GM12891 (cell line): Measurements from ENCODE around the gene RHOB.
"Not testable (repeated sequence)": the region's sequence is repeated elsewhere in the genome, so short reads cannot be mapped to it uniquely, and the experiment has no call there.

ENCODE experiments used
- DNase-seq: peaks from one replicate; pipeline ENCODE4 v3.0.0; 2011; ENCODE audit warnings: low spot score; ENCODE audit not compliant: insufficient read length
- FAIRE-seq: peaks from 2 replicates; lab custom pipeline; 2011; peaks lifted over from hg19 to GRCh38; lab: Jason Lieb, UNC
- PAX5 ChIP-seq: IDR thresholded peaks from 2 replicates; pipeline ENCODE4 v1.6.1; 2011; ENCODE audit warnings: low read length, moderate library complexity, mild to moderate bottlenecking; ENCODE audit not compliant: insufficient read depth, severe bottlenecking
- POLR2A ChIP-seq: IDR thresholded peaks from 2 replicates; pipeline ENCODE4 v1.6.1; 2011; ENCODE audit warnings: low read depth, low read length, control low read depth
- POLR2AphosphoS5 ChIP-seq: IDR thresholded peaks from 2 replicates; pipeline ENCODE4 v1.6.1; 2011; ENCODE audit warnings: low read depth, low read length, control low read depth
- POU2F2 ChIP-seq: IDR thresholded peaks from 2 replicates; pipeline ENCODE4 v1.6.1; 2011; ENCODE audit warnings: low read depth, mild to moderate bottlenecking, control low read depth, low read length, moderate library complexity
- SPI1 ChIP-seq: IDR thresholded peaks from 2 replicates; pipeline ENCODE4 v1.6.1; 2011; ENCODE audit warnings: low read depth, low read length, control low read depth
- TAF1 ChIP-seq: IDR thresholded peaks from 2 replicates; pipeline ENCODE4 v1.6.1; 2011; ENCODE audit warnings: low read depth, low read length, control low read depth

Gene RHOB

DNA sequence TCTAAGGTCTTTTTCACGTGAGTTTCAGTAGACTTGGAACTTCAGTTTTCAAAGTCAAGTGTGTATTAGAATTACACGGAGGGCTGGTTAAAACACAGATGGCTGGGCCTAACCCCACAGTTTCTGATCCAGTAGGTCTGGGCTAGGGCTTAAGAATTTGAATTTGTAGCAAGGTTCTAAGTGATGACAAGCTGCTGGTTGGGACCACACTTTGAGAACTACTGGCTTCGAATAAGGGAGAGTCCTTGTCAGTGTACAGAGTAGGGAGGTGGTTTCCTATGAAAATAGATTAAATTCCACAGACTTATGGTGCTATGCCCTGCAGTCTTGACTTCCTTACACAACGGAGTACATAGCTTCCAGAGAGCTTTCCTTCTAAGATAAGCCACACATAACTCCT is 4.5 kb downstream of the RHOB start:
- FAIRE-seq (no peak), DNase-seq (no peak)
- TF ChIP-seq PAX5 (no peak), POU2F2 (no peak), TAF1 (no peak), SPI1 (no peak), POLR2A (no peak), POLR2AphosphoS5 (no peak)

DNA sequence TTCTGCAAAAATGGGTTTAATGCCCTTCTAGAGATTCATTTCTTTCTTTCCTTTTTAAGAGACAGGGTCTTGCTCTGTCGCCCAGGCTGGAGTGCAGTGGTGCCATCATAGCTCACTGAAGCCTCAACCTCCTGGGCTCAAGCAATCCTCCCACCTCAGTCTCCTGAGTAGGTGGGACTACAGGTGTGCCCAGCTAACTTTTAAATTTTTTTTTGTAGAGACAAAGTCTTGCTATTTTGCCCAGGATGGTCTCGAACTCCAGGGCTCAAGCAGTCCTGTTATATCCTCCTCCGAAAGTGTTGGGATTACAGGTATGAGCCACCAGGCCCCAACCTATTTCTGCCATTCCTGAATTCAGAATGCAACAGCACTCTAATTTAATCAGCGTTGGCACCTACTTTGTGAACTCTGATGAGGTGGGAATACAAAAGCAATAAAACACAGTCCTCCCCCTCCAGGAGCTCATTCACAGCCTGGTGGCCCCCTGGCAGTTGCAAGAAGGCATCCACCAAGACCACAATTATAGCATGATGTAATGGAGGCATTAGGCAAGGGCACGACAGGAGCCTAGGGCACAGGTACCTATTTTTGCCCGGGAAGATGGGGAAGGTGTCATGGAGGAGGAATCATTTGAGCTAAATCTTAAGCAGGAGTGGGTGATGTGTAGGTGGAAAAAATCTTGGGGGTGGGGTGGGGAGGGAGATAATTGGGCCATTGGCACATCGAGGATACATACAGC is 5.1 kb downstream of the RHOB start:
- no peak for TF ChIP-seq TAF1
- no peak for TF ChIP-seq PAX5
- TF ChIP-seq POU2F2: no peak

DNA sequence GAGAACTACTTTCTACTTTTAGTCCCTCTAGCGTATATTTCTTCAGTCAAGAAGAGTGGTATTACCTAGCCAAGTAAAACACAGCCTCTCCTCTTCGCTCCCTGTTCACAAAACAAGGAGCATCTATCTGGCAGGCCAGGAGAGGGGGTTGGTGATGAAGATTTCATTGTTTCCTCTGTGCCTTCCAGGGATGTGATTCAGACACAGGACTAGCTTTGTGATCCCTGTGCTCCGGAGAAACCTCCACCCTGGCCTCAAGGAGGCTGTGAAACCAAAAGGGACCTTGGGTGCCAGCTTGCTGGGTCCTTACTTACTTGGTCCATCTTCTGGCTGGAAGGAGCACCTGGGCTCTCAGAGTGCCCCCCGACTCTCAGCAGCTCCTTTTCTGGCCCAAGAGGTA is 5.7 kb downstream of the RHOB start:
- FAIRE-seq (no peak), DNase-seq (no peak)
- TF ChIP-seq PAX5 (no peak), TAF1 (no peak), POLR2AphosphoS5 (no peak), SPI1 (no peak), POLR2A (no peak), POU2F2 (no peak)

More for the DNA sequence above, 5.1 kb downstream of the RHOB start:
- DNase-seq (no peak), FAIRE-seq (no peak)

DNA sequence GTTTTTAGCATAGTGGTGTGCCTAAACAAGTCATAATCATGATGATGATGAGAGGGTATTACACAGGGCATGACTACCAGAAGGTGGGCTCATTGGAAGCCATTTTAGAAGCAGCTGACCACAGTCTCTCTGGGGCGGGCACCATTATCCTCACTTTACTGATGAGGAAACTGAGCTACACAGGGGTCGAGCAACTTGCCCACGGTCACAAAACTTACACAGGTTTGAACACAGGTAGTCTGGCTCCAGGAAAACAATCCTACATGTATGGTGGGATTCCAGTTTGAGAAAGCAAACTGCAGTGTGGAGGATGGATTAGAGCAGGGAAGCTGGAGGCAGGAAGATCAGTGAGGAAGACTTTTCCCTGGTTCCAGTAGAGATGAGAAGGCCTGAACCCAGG is 6.2 kb downstream of the RHOB start:
- no peak for DNase-seq
- FAIRE-seq: no peak
- TF ChIP-seq POU2F2 (no peak), PAX5 (no peak), POLR2A (no peak), POLR2AphosphoS5 (no peak), TAF1 (no peak), SPI1 (no peak)

DNA sequence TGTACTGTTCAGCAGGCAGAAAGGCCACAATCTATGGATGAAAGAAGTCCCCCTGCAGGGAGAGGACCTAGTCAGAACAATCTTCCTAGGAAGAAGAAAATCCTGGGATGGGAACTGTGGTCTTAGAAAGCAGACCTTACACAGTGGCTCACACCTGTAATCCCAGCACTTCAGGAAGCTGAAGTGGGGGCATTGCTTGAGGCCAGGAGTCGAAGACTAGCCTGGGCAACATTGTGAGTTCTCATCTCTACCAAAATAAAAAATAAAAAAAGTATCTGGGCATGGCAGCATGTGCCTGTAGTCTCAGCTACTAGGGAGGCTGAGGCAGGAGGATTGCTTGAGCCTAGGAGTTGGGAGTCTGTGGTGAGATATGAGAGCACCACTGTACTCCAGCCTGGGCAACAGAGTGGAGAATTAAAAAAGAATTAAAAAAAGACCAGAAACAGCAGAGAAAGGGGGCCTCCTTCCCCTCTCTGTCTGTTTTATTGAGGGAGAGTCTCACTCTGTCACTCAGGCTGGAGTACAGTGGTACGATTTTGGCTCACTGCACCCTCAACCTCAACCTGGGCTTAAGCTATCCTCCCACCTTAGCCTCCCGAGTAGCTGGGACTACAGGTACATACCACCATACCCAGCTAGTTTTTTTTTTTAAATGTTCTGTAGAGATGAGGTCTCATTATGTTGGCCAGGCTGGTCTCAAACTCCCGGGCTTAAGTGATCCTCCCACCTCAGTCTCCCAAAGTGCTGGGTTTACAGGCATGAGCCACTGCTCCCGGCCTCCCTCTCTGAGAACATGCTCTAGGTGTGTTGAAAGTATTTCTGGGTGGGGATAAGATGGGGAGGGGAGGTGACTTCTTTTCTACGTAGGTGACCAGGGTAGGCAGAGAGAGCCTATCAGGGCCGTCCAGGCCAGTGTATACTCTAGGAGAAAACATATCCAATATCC is 7.4 kb downstream of the RHOB start:
- FAIRE-seq (no peak), DNase-seq (no peak)
- no peak for TF ChIP-seq POLR2A

DNA sequence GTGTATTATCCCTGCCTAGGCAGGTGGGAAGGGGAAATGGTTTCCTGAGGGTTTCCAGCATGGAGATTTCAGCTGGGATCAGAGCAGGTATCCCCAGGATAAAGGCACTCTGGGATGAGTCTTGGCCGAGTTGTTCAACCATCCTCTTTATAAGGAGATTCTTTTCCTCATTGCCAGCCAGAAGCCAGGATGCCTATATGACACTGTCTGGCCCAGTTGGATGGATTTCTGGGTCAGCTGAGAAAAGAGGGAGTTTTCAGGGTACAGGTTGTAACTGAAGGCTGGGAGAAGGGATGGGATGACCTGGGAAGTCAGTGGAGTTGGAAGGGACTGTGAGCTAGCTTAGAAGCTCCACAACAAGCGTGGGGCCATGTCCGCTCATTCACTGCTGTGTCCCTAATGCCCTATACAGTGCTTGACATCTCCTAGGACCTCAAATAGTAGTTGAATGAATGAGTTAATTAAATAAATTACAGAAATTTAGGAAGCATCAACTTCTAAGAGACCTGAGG is 8.3 kb downstream of the RHOB start:
- TF ChIP-seq POLR2A (no peak), PAX5 (no peak), POU2F2 (no peak), TAF1 (no peak)
- DNase-seq: no peak
- no peak for FAIRE-seq

DNA sequence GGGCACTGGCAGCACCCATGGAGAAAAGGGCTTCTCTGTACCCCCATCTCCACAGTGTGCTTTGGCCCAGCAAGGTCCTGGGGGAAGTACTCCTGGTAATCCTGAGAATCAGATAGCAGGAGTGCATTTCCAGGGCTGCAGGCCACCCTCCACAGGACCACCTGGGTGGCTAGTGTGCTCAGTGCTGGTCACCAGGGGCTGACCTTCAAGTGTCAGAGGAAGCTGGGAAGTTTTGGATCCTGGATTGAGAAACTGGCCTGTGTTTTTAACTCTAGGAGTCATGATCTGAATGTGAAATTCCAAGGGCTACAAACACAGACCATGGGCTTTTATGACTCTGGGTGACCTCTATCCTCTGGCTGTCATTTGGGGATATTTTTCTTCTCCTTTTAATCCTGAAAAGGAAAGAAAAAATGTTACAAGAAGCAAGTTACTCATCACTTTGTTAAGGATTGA is 9.3 kb downstream of the RHOB start:
- no peak for TF ChIP-seq PAX5
- no peak for TF ChIP-seq POLR2AphosphoS5
- TF ChIP-seq SPI1: no peak
- no peak for TF ChIP-seq POLR2A
- no peak for TF ChIP-seq POU2F2
- no peak for TF ChIP-seq TAF1
- no peak for FAIRE-seq
- no peak for DNase-seq

DNA sequence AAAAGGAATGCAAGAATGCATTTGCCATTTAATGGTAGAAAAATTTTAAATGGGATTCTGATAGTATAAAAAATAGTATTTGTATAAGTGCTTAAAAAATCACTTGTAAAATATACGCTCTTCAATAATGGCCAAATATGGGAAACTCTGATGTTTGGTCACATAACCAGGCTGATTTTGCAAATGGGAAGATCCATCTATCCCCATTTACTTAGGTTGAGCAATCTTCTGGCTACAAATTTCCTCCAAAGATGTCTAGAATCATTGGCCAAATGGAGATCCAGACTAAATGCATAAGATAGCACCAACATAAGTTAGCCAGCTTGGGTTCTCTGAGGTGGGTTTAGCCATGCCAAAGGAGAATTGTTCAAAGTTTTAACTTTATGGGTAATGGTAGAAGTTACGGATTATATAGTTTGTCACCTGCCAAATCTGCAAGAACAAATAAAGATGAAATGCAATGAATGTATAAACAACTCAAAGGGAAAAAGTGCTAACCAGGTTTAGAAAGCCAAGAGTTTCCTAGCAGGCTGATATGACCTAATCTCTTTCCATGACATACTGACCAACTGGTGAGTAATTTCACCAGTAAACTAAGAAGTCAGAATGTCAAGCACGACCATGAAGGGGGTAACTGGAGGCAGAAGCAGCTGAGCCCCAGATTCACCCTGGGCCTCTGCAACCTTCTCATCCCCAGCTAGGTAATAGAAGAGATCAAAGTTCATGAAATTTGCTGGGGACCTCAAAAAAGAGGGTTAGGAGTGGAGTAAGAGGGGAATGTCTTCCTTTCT is 10.0 kb downstream of the RHOB start:
- FAIRE-seq: no peak
- no peak for DNase-seq

DNA sequence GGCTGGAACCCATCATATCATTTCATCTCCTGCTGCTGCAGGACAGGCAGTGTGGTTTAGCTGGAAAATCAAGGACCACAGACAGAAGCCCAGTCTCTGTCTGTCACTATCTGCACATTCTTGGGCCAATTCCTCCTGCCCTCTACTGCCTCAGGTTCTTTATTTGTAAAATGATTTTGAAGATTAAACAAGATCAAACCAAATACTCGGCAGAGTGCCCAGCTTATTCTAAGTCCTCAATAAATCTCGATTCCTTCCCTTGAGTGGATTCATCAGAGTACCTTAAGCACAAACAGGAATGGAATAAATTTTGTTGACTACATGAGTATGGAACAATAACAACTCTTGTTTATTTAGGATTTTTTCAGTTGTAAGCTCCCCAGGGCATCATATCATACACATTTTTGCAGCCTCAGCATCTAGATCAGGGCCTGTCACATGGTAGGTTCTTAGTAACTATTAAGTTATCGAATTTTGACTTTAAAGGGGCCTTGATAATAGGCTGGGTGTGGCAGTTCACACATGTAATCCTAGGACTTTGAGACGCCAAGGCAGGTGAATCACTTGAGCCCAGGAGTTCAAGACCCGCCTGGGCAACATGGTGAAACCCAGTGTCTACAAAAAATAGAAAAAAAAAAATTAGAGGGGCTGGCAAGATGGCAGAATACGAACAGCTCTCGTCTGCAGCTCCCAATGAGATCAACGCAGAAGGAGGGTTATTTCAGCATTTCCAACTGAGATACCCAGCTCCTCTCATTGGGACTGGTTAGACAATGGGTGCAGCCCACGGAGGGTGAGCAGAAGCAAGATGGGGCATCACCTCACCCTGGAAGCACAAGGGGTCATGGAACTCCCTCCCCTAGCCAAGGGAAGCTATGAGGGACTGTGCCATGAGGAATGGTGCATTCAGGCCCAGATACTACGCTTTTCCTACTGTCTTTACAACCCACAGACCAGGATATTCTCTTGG is 11.1 kb downstream of the RHOB start:
- no peak for DNase-seq
- FAIRE-seq: no peak
- TF ChIP-seq SPI1: no peak
- no peak for TF ChIP-seq PAX5
- TF ChIP-seq POLR2AphosphoS5: no peak
- TF ChIP-seq TAF1: no peak
- no peak for TF ChIP-seq POLR2A
- no peak for TF ChIP-seq POU2F2

More for the DNA sequence above, 10.0 kb downstream of the RHOB start:
- TF ChIP-seq POLR2A (no peak), POLR2AphosphoS5 (no peak), TAF1 (no peak)

DNA sequence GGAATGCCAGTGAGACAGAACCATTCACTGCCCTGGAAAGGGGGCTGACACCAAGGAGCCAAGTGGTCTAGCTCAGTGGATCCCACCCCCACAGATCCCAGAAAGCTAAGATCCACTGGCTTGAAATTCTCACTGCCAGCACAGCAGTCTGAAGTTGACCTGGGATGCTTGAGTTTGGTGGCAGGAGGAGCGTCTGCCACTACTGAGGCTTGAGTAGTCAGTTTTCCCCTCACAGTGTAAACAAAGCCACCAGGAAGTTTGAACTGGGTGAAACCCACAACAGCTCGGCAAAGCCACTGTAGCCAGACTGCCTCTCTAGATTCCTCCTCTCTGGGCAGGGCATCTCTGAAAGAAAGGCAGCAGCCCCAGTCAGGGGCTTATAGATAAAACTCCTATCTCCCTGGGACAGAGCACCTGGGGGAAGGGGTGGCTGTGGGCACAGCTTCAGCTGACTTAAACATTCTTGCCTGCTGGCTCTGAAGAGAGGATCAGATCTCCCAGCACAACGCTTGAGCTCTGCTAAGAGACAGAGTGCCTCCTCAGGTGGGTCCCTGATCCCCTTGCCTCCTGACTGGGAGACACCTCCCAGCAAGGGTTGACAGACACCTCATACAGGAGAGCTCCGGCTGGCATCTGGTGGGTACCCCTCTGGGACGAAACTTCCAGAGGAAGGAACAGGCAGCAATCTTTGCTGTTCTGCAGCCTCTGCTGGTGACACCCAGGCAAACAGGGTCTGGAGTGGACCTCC is 12.0 kb downstream of the RHOB start:
- DNase-seq, FAIRE-seq: not testable (repeated sequence)
